Left lung (tissue), 10 donors: ENCODE results near the gene GABARAPL2. TPM values are rescaled to one million over a fixed set of nuclear protein-coding genes. Genes with fewer than 3 reads are reported as not detected.

ENCODE experiments used
- ATAC-seq: fragments of 200-7000 bp; cut with Tn5 transposase; one replicate; pipeline ENCODE4 v1.9.1; 2020; ENCODE audit warnings: moderate library complexity
- DNase-seq, 4 donors: peaks; one replicate each; pipeline ENCODE4 v3.0.0-alpha.2; 2013 to 2020
- H3K27ac ChIP-seq, 2 donors: fragments of 200-600 bp; sonication (generic) in 1 of 2; one replicate each; pipeline versions ENCODE4 v1.5.0 to v1.8.0; 2020 to 2021
- H3K27me3 ChIP-seq, 2 donors: fragments of 200-600 bp; sonication (generic) in 1 of 2; one replicate each; pipeline versions ENCODE4 v1.5.0 to v1.8.0; 2020 to 2021
- H3K36me3 ChIP-seq, 2 donors: fragments of 200-600 bp; sonication (generic) in 1 of 2; one replicate each; pipeline versions ENCODE4 v1.5.0 to v1.8.0; 2020 to 2021
- H3K4me1 ChIP-seq, 2 donors: fragments of 200-600 bp; one replicate each; pipeline ENCODE4 v1.8.0; 2021
- H3K4me3 ChIP-seq, 2 donors: fragments of 200-600 bp; sonication (generic) in 1 of 2; one replicate each; pipeline versions ENCODE4 v1.5.0 to v1.8.0; 2020 to 2021; ENCODE audit warnings: mild to moderate bottlenecking in 1 of 2
- H3K9me3 ChIP-seq, 2 donors: fragments of 200-600 bp; sonication (generic) in 1 of 2; one replicate each; pipeline versions ENCODE4 v1.5.0 to v1.8.0; 2020 to 2021
- intact Hi-C, 2 donors: fragments of 100-400 bp; cut with DNase I; formaldehyde crosslinking; loops; one replicate each; pipeline versions ENCODE4 v1.11.2 to v1.14.2; 2022
- polyA plus RNA-seq, 6 donors: library from polyadenylated mRNA; unstranded; fragments of 120-200 nt; gene quantifications; one replicate each; pipeline ENCODE4 v1.2.1, GENCODE V29; 2013; ENCODE audit not compliant: insufficient read length in 6 of 6
- total RNA-seq, 2 donors: library from RNA; stranded (reverse); fragmentation: NEBNext Ultra II Directional; extraction: Animal tissue kit (Norgen Biotek cat#: 25700); gene quantifications; one replicate each; pipeline ENCODE4 v1.2.1, GENCODE V29; 2021
- TF ChIP-seq, protein P1 (sequence below), 2 donors: fragments of 200-600 bp; sonication (generic) in 1 of 2; IDR thresholded peaks; one replicate each; pipeline versions ENCODE4 v1.5.0 to v1.8.0; 2021; ENCODE audit warnings: antibody characterized with exemption in 2 of 2
- donor health status: DM: no; HTN: yes; CAD: no.
- donor health status: DM: no; HTN: no; CAD: no.

GABARAPL2 gene
- total and polyA plus RNA-seq, 8 donors, result 94.1 to 145 (median 137) TPM

DNA sequence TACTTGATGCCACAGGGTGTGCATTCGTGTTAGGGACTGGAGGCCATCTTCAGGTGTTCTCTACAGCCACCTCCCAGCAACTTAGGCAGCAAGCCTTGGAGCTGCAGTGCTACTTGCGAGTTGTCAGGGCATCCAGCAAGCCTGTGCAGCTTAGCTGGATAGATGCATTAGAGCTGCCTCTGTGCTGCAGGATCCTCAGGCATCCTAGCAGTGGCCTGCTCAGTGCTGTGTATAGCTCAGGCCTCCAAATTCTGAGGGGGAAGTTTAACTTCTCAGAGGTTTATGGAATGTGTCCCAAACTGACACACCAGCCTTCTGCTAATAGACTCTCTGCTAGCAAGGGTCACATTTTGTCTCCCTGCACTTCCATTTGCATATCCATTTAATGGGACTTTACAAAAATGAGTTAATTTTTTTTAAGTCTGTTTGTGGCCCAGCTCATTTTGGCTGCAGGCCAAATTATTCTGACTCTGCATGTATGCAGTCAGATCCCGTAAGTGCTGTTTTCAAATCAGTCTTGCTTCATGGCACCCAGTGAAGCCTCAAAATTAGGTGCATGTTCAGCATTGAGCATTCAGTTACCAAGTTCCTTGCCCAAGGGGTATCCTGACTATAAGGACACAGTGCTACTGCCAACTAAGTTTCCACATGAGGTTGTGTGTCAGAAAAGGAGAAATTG lies 6.8 kb downstream of the GABARAPL2 start:
- Histone ChIP-seq H3K9me3 (no peaks in the 10 kb centered on the region), H3K4me1 (peaks cover 3 to 70% of the 10 kb centered on the region in 2 donors), H3K27me3 (no peaks in the 10 kb centered on the region), H3K27ac (peak overlapping the region in 1 of 2 donors; percentile 11), H3K4me3 (no peak overlapping the region), H3K36me3 (peaks cover 0 to 99% of the 10 kb centered on the region in 2 donors)
- TF ChIP-seq, protein P1, sequence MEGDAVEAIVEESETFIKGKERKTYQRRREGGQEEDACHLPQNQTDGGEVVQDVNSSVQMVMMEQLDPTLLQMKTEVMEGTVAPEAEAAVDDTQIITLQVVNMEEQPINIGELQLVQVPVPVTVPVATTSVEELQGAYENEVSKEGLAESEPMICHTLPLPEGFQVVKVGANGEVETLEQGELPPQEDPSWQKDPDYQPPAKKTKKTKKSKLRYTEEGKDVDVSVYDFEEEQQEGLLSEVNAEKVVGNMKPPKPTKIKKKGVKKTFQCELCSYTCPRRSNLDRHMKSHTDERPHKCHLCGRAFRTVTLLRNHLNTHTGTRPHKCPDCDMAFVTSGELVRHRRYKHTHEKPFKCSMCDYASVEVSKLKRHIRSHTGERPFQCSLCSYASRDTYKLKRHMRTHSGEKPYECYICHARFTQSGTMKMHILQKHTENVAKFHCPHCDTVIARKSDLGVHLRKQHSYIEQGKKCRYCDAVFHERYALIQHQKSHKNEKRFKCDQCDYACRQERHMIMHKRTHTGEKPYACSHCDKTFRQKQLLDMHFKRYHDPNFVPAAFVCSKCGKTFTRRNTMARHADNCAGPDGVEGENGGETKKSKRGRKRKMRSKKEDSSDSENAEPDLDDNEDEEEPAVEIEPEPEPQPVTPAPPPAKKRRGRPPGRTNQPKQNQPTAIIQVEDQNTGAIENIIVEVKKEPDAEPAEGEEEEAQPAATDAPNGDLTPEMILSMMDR (IDR thresholded peaks at IDR 0.05), result no peak
- DNase-seq, result no peak
- ATAC-seq, result no peak
- intact Hi-C loops, result no loop called here

DNA sequence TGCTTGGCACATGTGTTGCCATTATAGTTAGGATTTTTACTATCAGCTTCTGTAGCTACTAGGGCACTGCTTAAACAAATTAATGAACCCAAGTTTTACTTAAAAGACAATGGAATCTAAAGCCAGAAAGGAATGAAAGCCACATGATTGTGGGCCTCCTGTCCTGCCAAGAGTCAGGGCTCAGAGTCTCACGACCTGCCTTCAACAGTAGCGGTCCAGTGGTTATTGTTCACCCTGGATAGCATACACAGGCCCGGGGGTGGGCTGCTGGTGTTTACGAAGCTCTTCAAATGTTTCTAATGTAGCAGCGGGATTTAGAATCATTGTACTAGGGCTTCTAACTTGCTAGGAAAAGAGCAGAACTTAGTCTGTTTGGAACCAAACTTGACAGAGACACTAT lies 7.8 kb downstream of the GABARAPL2 start:
- ATAC-seq (no peak), DNase-seq (no peak)
- no peak overlapping the region for H3K27ac ChIP-seq
- H3K9me3 ChIP-seq, result no peaks in the 10 kb centered on the region
- TF ChIP-seq, protein P1 (IDR thresholded peaks at IDR 0.05), result no peak
- peaks cover 3 to 60% of the 10 kb centered on the region in 2 donors for H3K4me1 ChIP-seq
- H3K4me3 ChIP-seq, result no peak overlapping the region
- peaks cover 0 to 99% of the 10 kb centered on the region in 2 donors for H3K36me3 ChIP-seq
- H3K27me3 ChIP-seq, result no peaks in the 10 kb centered on the region
- intact Hi-C loops, result no loop called here

DNA sequence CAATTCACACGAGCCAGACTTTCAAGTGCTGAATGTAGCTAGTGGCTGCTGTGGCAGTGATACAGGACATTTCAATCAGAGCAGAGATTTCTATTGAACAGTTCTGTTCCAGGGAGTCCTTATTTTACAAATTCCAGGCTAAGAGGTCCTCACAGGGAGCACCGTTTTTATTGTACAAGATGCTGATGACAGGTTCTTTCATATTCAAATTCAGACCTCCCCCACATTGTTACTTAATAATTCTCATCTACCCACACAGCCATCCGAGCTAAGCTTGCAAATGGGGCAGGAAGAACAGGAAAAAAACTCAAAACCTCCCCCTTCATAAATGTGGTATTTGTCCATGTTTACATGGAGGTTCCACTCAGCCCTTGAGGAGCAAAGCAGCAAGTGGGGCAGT lies 9.8 kb downstream of the GABARAPL2 start:
- Histone ChIP-seq H3K36me3 (peaks cover 0 to 100% of the 10 kb centered on the region in 2 donors), H3K27me3 (no peaks in the 10 kb centered on the region), H3K27ac (no peak overlapping the region), H3K9me3 (no peaks in the 10 kb centered on the region), H3K4me3 (no peak overlapping the region), H3K4me1 (peaks cover 0 to 40% of the 10 kb centered on the region in 2 donors)
- TF ChIP-seq, protein P1 (IDR thresholded peaks at IDR 0.05), result no peak
- ATAC-seq, result no peak
- DNase-seq, result no peak
- intact Hi-C loops, result no loop called here

DNA sequence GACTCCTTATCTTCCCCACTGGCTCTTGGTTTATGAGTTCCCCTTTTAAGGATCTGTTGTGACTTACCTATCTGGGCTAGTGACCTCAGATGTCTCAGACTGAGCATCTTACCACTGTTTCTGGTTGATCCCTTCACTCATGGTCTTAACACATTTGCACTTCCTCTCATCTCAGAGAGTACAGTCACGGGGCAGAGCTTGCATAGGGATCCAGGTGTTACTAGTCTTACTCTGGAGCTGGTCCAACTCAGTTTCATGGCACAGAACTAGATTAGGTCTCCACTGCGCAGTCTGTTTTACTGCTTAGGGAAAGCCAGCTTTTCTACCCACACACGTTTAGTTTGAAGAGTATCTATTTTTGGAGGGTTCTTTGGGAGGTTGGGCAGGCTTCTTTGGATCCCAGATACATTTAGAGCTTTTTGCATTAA lies 10.2 kb downstream of the GABARAPL2 start:
- ATAC-seq, result no peak
- TF ChIP-seq, protein P1 (IDR thresholded peaks at IDR 0.05), result no peak
- H3K27me3 ChIP-seq, result no peaks in the 10 kb centered on the region
- no peak overlapping the region for H3K27ac ChIP-seq
- DNase-seq, result no peak
- intact Hi-C loops, result no loop called here
- peaks cover 0 to 100% of the 10 kb centered on the region in 2 donors for H3K36me3 ChIP-seq
- peaks cover 0 to 36% of the 10 kb centered on the region in 2 donors for H3K4me1 ChIP-seq
- H3K4me3 ChIP-seq, result no peak overlapping the region
- no peaks in the 10 kb centered on the region for H3K9me3 ChIP-seq

DNA sequence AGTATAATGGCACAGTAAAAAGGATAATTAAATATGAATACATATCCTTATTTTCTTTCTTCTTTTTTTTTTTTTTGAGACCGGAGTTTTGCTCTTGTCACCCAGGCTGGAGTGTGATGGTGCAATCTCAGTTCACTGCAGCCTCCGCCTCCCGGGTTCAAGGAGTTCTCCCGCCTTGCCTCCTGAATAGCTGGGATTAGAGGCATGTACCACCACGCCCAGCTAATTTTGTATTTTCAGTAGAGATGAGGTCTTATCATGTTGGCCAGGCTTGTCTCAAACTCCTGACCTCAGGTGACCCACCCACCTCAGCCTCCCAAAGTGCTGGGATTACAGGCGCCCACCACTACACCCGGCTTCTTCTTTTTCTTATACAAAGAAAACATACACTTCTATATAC lies 12.0 kb downstream of the GABARAPL2 start:
- H3K27ac ChIP-seq, result no peak overlapping the region
- H3K36me3 ChIP-seq, result peaks cover 0 to 85% of the 10 kb centered on the region in 2 donors
- intact Hi-C loops, result no loop called here
- TF ChIP-seq, protein P1 (IDR thresholded peaks at IDR 0.05), result no peak
- ATAC-seq (no peak), DNase-seq (no peak)
- H3K9me3 ChIP-seq, result no peaks in the 10 kb centered on the region
- no peaks in the 10 kb centered on the region for H3K27me3 ChIP-seq
- no peak overlapping the region for H3K4me3 ChIP-seq
- peaks cover 0 to 19% of the 10 kb centered on the region in 2 donors for H3K4me1 ChIP-seq
